ENCODE measurements around the gene SIK3. TPM values are rescaled to one million over a fixed set of nuclear protein-coding genes. Genes with fewer than 3 reads are reported as not detected.

Gene SIK3
- total RNA-seq, 1 donor from 2014 or later = 32.9 TPM

GRCh38 chr11:117002639-117003299 lies 95.5 kb downstream of the SIK3 start:
- no peaks in the 10 kb centered on the region for H3K9me3 ChIP-seq
- intact Hi-C loops (cut with DNase I) = no loop called here
- H3K27me3 ChIP-seq (ENCODE audit: low read depth) = no peaks in the 10 kb centered on the region
- no peak overlapping the region for H3K27ac ChIP-seq
- no peaks in the 10 kb centered on the region for H3K36me3 ChIP-seq
- H3K4me1 ChIP-seq = peaks cover 39% of the 10 kb centered on the region
- H3K4me3 ChIP-seq = no peak overlapping the region
- ATAC-seq (peak; percentile 54 to 72), DNase-seq (no peak)
- no peak for TF ChIP-seq CTCF (IDR thresholded peaks at IDR 0.05)

- DNase-seq = no peak
- Histone ChIP-seq H3K9me3 (no peaks in the 10 kb centered on the region), H3K4me3 (no peak overlapping the region), H3K27me3 (ENCODE audit: low read depth) (no peaks in the 10 kb centered on the region), H3K36me3 (no peaks in the 10 kb centered on the region), H3K4me1 (peaks cover 39% of the 10 kb centered on the region), H3K27ac (no peak overlapping the region)
- peak; percentile 68 to 73 for ATAC-seq
- no peak for TF ChIP-seq CTCF (IDR thresholded peaks at IDR 0.05)
- intact Hi-C loops (cut with DNase I) = no loop called here
Observed at GRCh38 chr11:117000014-117000737, 98.1 kb downstream of the SIK3 start.

- H3K36me3 ChIP-seq = no peaks in the 10 kb centered on the region
- H3K27me3 ChIP-seq (ENCODE audit: low read depth) = no peaks in the 10 kb centered on the region
- peaks cover 26% of the 10 kb centered on the region for H3K4me1 ChIP-seq
- DNase-seq = no peak
- no peak overlapping the region for H3K4me3 ChIP-seq
- H3K9me3 ChIP-seq = no peaks in the 10 kb centered on the region
- intact Hi-C loops (cut with DNase I) = no loop called here
- no peak for TF ChIP-seq CTCF (IDR thresholded peaks at IDR 0.05)
- no peak for ATAC-seq
- H3K27ac ChIP-seq = no peak overlapping the region
Observed at GRCh38 chr11:116997071-116997470, 101.2 kb downstream of the SIK3 start.

DNA sequence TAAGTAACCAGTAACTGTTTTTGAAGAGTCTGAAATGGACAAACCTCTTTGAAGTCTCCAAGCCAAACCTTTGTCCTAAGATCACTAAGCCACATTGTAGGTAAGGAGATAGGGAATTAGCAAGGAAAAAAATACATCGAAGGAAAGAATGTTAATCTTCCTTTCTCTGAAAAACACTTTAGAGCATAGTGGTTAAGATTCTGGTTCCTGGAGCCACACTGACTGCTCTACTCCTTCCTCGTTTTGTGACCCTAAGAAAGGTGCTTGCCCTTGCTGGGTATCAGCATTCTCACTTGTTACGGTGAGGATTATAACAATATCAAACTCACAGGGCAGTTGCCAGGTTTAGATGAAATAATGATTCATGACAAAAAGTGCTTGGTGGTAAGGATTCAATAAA lies 104.0 kb downstream of the SIK3 start:
- no peak for TF ChIP-seq CTCF (IDR thresholded peaks at IDR 0.05)
- intact Hi-C loops (cut with DNase I) = no loop called here
- no peak for ATAC-seq

GRCh38 chr11:116993599-116993998 lies 104.6 kb downstream of the SIK3 start:
- Histone ChIP-seq H3K4me3 (no peak overlapping the region), H3K27me3 (ENCODE audit: low read depth) (no peaks in the 10 kb centered on the region), H3K27ac (no peak overlapping the region), H3K36me3 (no peaks in the 10 kb centered on the region), H3K4me1 (peaks cover 14% of the 10 kb centered on the region), H3K9me3 (no peaks in the 10 kb centered on the region)
- ATAC-seq = peak in 1 of 2 donors; percentile 30
- intact Hi-C loops (cut with DNase I) = no loop called here
- DNase-seq = no peak
- TF ChIP-seq CTCF (IDR thresholded peaks at IDR 0.05) = no peak

More for the DNA sequence above, 104.0 kb downstream of the SIK3 start:
- no peak for DNase-seq
- no peaks in the 10 kb centered on the region for H3K9me3 ChIP-seq
- no peak overlapping the region for H3K4me3 ChIP-seq
- H3K27me3 ChIP-seq (ENCODE audit: low read depth) = no peaks in the 10 kb centered on the region
- H3K36me3 ChIP-seq = no peaks in the 10 kb centered on the region
- H3K4me1 ChIP-seq = peaks cover 10% of the 10 kb centered on the region
- H3K27ac ChIP-seq = no peak overlapping the region

Data from lower lobe of right lung (tissue), 2 donors.